GM12878 (cell line): ENCODE results near the gene MMP19. TPM values are rescaled to one million over a fixed set of nuclear protein-coding genes. Genes with fewer than 3 reads are reported as not detected.

Experiments used
- BCLAF1 ChIP-seq: fragments of 450-650 bp; IDR thresholded peaks from 2 replicates; pipeline ENCODE4 v1.6.1; 2017; ENCODE audit warnings: antibody characterized with exemption, mild to moderate bottlenecking, moderate library complexity
- CHD4 ChIP-seq: fragments of 200-600 bp; sonication (generic); IDR thresholded peaks from 2 replicates; pipeline ENCODE4 v1.6.1; 2016; ENCODE audit warnings: mild to moderate bottlenecking
- ZBTB40 ChIP-seq: fragments of 450-650 bp; IDR thresholded peaks from 2 replicates; pipeline ENCODE4 v1.6.1; 2016; ENCODE audit warnings: mild to moderate bottlenecking, moderate library complexity, borderline replicate concordance
- polyA plus RNA-seq, 11 experiments: library from polyadenylated mRNA; depleted of rRNA in 4 of 11; unstranded in 6 of 11; stranded (reverse) in 5 of 11; fragments of >200 nt; fragmentation: Nextera tagmentation in 4 of 11; fragmentation: Illumina TruSeq in 1 of 11; extraction: Ambion mirVana in 4 of 11; extraction: Trizol in 1 of 11; gene quantifications; 1 replicate in 1 of 11; 2 replicates in 10 of 11; pipeline versions ENCODE4 v1.2.1 to v1.2.3, GENCODE V29; 2011 to 2016; ENCODE audit warnings: inconsistent platforms in 2 of 11, missing spikeins in 2 of 11, low read depth in 1 of 11
- total RNA-seq, 4 experiments: library from RNA; depleted of rRNA in 3 of 4; stranded (reverse); fragments of >200 nt in 3 of 4; fragmentation: Illumina TruSeq in 1 of 4; extraction: Trizol in 1 of 4; gene quantifications; 2 replicates each; pipeline versions ENCODE4 v1.2.1 to v1.2.3, GENCODE V29; 2013 to 2021
- TF ChIP-seq, protein P1 (sequence below): fragments of 150-350 bp; IDR thresholded peaks from 2 replicates; pipeline ENCODE4 v1.6.1; 2016; ENCODE audit warnings: low read depth, low read length

The MMP19 gene
- total and polyA plus RNA-seq, 10 of the 15 experiments (the other 5 are each of a cell fraction or from before 2014, with no cell fraction given): 0.03 to 0.04 (median 0.04) TPM; not detected in 7

- TF ChIP-seq ZBTB40 (no peak), BCLAF1 (no peak), CHD4 (no peak)
- TF ChIP-seq, protein P1, sequence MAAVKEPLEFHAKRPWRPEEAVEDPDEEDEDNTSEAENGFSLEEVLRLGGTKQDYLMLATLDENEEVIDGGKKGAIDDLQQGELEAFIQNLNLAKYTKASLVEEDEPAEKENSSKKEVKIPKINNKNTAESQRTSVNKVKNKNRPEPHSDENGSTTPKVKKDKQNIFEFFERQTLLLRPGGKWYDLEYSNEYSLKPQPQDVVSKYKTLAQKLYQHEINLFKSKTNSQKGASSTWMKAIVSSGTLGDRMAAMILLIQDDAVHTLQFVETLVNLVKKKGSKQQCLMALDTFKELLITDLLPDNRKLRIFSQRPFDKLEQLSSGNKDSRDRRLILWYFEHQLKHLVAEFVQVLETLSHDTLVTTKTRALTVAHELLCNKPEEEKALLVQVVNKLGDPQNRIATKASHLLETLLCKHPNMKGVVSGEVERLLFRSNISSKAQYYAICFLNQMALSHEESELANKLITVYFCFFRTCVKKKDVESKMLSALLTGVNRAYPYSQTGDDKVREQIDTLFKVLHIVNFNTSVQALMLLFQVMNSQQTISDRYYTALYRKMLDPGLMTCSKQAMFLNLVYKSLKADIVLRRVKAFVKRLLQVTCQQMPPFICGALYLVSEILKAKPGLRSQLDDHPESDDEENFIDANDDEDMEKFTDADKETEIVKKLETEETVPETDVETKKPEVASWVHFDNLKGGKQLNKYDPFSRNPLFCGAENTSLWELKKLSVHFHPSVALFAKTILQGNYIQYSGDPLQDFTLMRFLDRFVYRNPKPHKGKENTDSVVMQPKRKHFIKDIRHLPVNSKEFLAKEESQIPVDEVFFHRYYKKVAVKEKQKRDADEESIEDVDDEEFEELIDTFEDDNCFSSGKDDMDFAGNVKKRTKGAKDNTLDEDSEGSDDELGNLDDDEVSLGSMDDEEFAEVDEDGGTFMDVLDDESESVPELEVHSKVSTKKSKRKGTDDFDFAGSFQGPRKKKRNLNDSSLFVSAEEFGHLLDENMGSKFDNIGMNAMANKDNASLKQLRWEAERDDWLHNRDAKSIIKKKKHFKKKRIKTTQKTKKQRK: no peak
These were observed 18.7 kb upstream of the MMP19 start (continued) for GRCh38 chr12:55861396-55861795.
